Endodermal cell (in vitro differentiated cells): ENCODE results near the gene ERMARD. TPM values are rescaled to one million over a fixed set of nuclear protein-coding genes. Genes with fewer than 3 reads are reported as not detected.

ENCODE experiments used
- DNase-seq: peaks from one replicate; pipeline ENCODE4 v3.0.0-alpha.2; 2017
- H3K27ac ChIP-seq: 2 replicates; pipeline ENCODE4 v1.5.1; 2013; ENCODE audit warnings: mild to moderate bottlenecking, low read depth, low read length, moderate library complexity
- H3K27me3 ChIP-seq: 2 replicates; pipeline ENCODE4 v1.6.1; 2013; ENCODE audit warnings: mild to moderate bottlenecking, low read length, moderate library complexity; ENCODE audit not compliant: insufficient read depth, control insufficient read depth, poor library complexity, severe bottlenecking
- H3K36me3 ChIP-seq: 2 replicates; pipeline ENCODE4 v1.7.0; 2013; ENCODE audit warnings: mild to moderate bottlenecking, low read length, moderate library complexity; ENCODE audit not compliant: control insufficient read depth, insufficient read depth
- H3K4me1 ChIP-seq: one replicate; pipeline ENCODE4 v1.7.0; 2013; ENCODE audit warnings: low read length; ENCODE audit not compliant: control insufficient read depth, insufficient read depth
- H3K4me3 ChIP-seq: 2 replicates; pipeline ENCODE4 v1.5.1; 2013; ENCODE audit warnings: mild to moderate bottlenecking, low read length, moderate library complexity
- H3K9ac ChIP-seq: 2 replicates; pipeline ENCODE4 v1.6.1; 2013; ENCODE audit warnings: mild to moderate bottlenecking, low read length, moderate library complexity; ENCODE audit not compliant: poor library complexity, severe bottlenecking; ENCODE audit errors: extremely low read depth
- H3K9me3 ChIP-seq: 2 replicates; pipeline ENCODE4 v1.6.1; 2013; ENCODE audit warnings: mild to moderate bottlenecking, low read length, moderate library complexity; ENCODE audit not compliant: control insufficient read depth
- H3K27ac Mint-ChIP-seq: 2 replicates; pipeline ENCODE4 v1.8.0; 2020; ENCODE audit warnings: mixed read lengths
- H3K27me3 Mint-ChIP-seq: 2 replicates; pipeline ENCODE4 v1.8.0; 2021; ENCODE audit warnings: mild to moderate bottlenecking, mixed read lengths; ENCODE audit not compliant: insufficient read depth
- H3K36me3 Mint-ChIP-seq: 2 replicates; pipeline ENCODE4 v1.8.0; 2020; ENCODE audit warnings: low read depth, mixed read lengths
- H3K4me1 Mint-ChIP-seq: 2 replicates; pipeline ENCODE4 v1.8.0; 2020; ENCODE audit warnings: mixed read lengths
- H3K4me3 Mint-ChIP-seq: 2 replicates; pipeline ENCODE4 v1.8.0; 2020; ENCODE audit warnings: mild to moderate bottlenecking, moderate library complexity, mixed read lengths
- H3K9me3 Mint-ChIP-seq: 2 replicates; pipeline ENCODE4 v1.8.0; 2020; ENCODE audit warnings: mild to moderate bottlenecking, mixed read lengths
- WGBS, 2 experiments: methylation state at CpG; one replicate each; pipeline versions ENCODE4 v1.1.5 to v1.1.7; 2013; ENCODE audit warnings: missing lambda C conversion rate in 2 of 2, mixed read lengths in 1 of 2; ENCODE audit not compliant: insufficient coverage in 1 of 2, insufficient read length in 1 of 2; 5-methylcytosine and 5-hydroxymethylcytosine counted together
- total RNA-seq, 2 donors: library from RNA; stranded (reverse); fragmentation: NEBNext Ultra II Directional in 1 of 2; extraction: Animal tissue kit (Norgen Biotek cat#: 25700) in 1 of 2; gene quantifications; 2 replicates in 1 of 2; 3 replicates in 1 of 2; pipeline ENCODE4 v1.2.1, GENCODE V29; 2021
- TF ChIP-seq, protein P1 (sequence below): fragments of 200-600 bp; sonication (generic); conservative IDR thresholded peaks from 2 replicates; pipeline ENCODE4 v1.5.0; 2021; ENCODE audit warnings: antibody characterized with exemption, mild to moderate bottlenecking

Gene ERMARD
- total RNA-seq, 2 donors from 2014 or later, result 14.4 to 24.2 TPM

DNA sequence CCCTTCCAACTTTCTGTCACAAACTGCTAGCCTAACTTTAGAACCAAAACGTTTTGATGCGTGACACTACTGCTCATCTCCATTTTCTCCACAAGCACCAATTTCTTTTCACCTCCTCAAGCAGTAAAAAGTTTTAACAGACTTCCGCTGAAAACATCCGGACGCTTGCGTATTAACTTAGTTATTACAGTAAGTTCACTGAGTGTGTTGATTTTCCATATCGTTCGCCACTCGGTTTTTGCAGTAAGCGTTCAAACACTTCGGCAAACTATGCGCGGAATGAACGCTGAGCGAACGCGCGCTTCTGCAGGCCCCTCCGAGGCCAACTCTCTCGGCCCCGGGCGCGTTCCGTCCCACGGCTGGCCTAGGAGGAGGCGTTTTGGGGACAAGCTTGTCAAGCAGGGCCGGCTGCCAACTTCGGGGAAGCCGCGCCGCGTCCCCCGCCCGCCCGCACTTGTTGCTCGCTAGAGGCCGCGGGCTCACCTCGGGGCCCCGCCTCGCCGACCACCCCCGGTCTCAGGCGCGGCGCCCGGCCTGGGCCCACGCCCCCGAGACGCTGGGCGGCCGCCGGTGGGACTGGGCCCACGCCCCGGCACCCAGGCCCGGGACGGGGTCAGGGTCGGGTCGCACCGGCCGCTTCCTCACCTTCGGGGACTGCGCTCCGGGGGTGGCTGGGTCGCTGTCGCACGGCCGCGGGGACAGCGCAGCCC lies 28.1 kb upstream of the ERMARD start:
- no peaks in the 10 kb centered on the region for H3K9me3 ChIP-seq
- 0% methylated on average over 13 to 70 of the region's 70 CpGs for WGBS, 2 experiments
- peak overlapping the region; percentile 49 for H3K27ac Mint-ChIP-seq
- peaks cover 20% of the 10 kb centered on the region for H3K36me3 ChIP-seq
- H3K9me3 Mint-ChIP-seq, result no peaks in the 10 kb centered on the region
- no peaks in the 10 kb centered on the region for H3K27me3 ChIP-seq
- peak overlapping the region; percentile 87 for H3K9ac ChIP-seq
- H3K36me3 Mint-ChIP-seq, result peaks cover 10% of the 10 kb centered on the region
- peak overlapping the region; percentile 77 for H3K4me3 Mint-ChIP-seq
- H3K4me1 Mint-ChIP-seq, result peaks cover 26% of the 10 kb centered on the region
- peaks cover 2% of the 10 kb centered on the region for H3K4me1 ChIP-seq
- no peaks in the 10 kb centered on the region for H3K27me3 Mint-ChIP-seq
- peak; percentile 84 for DNase-seq
- peak overlapping the region; percentile 5 for H3K27ac ChIP-seq
- H3K4me3 ChIP-seq, result peak overlapping the region; percentile 96
- TF ChIP-seq, protein P1, sequence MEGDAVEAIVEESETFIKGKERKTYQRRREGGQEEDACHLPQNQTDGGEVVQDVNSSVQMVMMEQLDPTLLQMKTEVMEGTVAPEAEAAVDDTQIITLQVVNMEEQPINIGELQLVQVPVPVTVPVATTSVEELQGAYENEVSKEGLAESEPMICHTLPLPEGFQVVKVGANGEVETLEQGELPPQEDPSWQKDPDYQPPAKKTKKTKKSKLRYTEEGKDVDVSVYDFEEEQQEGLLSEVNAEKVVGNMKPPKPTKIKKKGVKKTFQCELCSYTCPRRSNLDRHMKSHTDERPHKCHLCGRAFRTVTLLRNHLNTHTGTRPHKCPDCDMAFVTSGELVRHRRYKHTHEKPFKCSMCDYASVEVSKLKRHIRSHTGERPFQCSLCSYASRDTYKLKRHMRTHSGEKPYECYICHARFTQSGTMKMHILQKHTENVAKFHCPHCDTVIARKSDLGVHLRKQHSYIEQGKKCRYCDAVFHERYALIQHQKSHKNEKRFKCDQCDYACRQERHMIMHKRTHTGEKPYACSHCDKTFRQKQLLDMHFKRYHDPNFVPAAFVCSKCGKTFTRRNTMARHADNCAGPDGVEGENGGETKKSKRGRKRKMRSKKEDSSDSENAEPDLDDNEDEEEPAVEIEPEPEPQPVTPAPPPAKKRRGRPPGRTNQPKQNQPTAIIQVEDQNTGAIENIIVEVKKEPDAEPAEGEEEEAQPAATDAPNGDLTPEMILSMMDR, result no peak

DNA sequence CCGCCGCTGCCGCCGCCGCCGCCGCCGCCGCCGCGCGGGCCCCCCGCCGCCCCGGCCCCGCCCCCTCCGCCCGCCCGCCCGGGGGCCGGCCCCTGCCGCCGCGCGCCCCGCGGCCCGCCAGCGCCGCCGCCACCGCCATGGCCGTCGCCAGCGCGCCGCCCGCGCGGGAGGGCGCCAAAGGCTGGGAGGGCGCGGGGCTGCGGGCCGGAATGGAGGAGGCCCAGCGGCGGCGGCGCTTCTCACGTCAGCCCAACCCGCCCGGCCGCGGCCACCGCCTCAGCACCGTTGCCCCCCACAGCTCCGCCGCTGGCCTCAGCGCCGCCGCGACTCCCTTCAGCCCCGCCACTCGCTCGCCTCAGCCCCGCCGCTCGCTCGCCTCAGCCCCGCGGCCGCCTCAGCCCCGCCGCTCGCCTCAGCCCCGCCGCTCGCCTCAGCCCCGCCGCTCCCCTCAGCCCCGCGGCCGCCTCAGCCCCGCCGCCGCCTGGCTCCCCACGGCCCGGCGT lies 27.4 kb upstream of the ERMARD start:
- Histone ChIP-seq H3K9me3 (no peaks in the 10 kb centered on the region), H3K27ac (peak overlapping the region; percentile 82), H3K36me3 (peaks cover 16% of the 10 kb centered on the region), H3K4me3 (no peak overlapping the region), H3K9ac (no peak overlapping the region), H3K27me3 (no peaks in the 10 kb centered on the region), H3K4me1 (peaks cover 2% of the 10 kb centered on the region)
- no peaks in the 10 kb centered on the region for H3K27me3 Mint-ChIP-seq
- no peak overlapping the region for H3K27ac Mint-ChIP-seq
- no peak for DNase-seq
- WGBS, 2 experiments, result 1% methylated on average over 89 of the region's 89 CpGs; no CpG with 5 or more reads in 1 of the 2 experiments
- TF ChIP-seq, protein P1, result no peak
- peak overlapping the region; percentile 76 for H3K4me3 Mint-ChIP-seq
- H3K4me1 Mint-ChIP-seq, result peaks cover 26% of the 10 kb centered on the region
- no peaks in the 10 kb centered on the region for H3K9me3 Mint-ChIP-seq
- peaks cover 7% of the 10 kb centered on the region for H3K36me3 Mint-ChIP-seq

DNA sequence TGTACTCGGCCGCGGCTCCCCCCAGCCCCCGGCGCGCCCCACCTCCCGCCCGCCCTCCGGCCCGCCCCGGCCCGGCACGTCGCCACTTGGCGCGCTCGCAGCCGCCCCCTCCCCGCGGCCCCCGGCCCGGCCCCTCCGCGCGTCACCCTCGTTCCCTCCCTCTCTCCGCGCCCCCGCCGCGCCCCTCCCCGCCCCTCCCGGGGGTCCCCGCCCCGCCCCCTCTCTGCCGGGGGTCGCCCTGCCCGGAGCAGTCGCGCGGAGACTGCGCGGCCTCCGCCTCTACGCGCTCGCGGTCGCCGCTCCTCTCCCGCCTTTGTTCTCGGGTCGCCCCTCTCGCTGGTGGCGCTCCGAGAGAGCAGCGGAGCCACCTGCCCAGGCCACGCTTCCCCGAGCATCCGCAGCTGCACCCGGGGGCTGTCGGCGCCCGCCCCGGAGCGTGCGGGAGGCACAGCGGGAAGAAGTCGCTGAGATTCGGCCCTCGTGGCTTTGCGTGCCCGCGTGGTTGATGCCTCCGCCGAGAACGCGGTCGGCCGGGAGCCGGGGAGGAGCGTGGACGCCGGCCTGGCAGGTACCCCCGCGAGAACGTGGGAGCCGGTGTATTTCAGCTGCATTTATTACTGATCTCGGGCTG lies 26.8 kb upstream of the ERMARD start, which contains the start of gene PHF10:
TSS of gene PHF10 (minus strand) at position 7 of the 631 bp plus-strand sequence. CDS start 569 bp downstream, outside the sequence.
- peak; percentile 94 for DNase-seq
- no peaks in the 10 kb centered on the region for H3K27me3 Mint-ChIP-seq
- peak within 1 kb of the TSS; percentile 97 for H3K9ac ChIP-seq
- H3K9me3 Mint-ChIP-seq, result no peaks in the 10 kb centered on the region
- H3K4me1 ChIP-seq, result peaks cover 2% of the 10 kb centered on the region
- H3K36me3 Mint-ChIP-seq, result peaks cover 5% of the 10 kb centered on the region
- WGBS, 2 experiments, result 0 to 4% methylated on average over 5 to 68 of the region's 89 CpGs
- TF ChIP-seq, protein P1, result no peak
- peaks cover 26% of the 10 kb centered on the region for H3K4me1 Mint-ChIP-seq
- H3K27ac ChIP-seq, result peak within 1 kb of the TSS; percentile 96
- peaks cover 11% of the 10 kb centered on the region for H3K36me3 ChIP-seq
- no peaks in the 10 kb centered on the region for H3K9me3 ChIP-seq
- no peaks in the 10 kb centered on the region for H3K27me3 ChIP-seq
- peak within 1 kb of the TSS; percentile 77 for H3K4me3 Mint-ChIP-seq
- H3K4me3 ChIP-seq, result peak within 1 kb of the TSS; percentile 96
- H3K27ac Mint-ChIP-seq, result peak within 1 kb of the TSS; percentile 98
